Medulla oblongata (tissue), 1 donor: ENCODE measurements around the gene S100A16.
"Not testable (repeated sequence)": the region's sequence is repeated elsewhere in the genome, so short reads cannot be mapped to it uniquely, and the experiment has no call there.

Experiments used
- DNase-seq: peaks from one replicate; pipeline ENCODE4 v3.0.0-alpha.2; 2015; ENCODE audit errors: extremely low spot score

Gene S100A16

DNA sequence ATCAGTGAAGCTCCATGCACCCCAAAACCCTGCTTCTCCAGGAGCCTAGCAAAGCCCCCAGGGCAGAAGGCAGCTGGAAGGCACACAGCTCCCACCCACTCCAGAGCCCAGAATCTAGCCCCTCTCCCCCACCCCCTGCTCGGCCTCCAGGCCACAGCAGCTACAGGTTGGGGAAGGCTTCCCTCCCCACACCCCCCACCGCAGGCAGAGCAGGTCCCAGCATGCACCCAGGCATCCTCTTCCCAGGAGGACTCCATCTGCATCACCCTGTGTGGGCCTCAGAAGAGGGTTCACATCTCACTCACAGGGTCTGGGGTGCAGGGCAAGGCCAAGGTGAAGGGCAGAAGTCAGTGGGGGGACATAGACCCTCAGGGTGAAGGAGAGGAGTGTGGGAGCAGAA is 2.5 kb upstream of the S100A16 start:
- DNase-seq, result no peak

GRCh38 chr1:153614906-153615305 is 2.0 kb upstream of the S100A16 start:
- DNase-seq, result no peak

DNA sequence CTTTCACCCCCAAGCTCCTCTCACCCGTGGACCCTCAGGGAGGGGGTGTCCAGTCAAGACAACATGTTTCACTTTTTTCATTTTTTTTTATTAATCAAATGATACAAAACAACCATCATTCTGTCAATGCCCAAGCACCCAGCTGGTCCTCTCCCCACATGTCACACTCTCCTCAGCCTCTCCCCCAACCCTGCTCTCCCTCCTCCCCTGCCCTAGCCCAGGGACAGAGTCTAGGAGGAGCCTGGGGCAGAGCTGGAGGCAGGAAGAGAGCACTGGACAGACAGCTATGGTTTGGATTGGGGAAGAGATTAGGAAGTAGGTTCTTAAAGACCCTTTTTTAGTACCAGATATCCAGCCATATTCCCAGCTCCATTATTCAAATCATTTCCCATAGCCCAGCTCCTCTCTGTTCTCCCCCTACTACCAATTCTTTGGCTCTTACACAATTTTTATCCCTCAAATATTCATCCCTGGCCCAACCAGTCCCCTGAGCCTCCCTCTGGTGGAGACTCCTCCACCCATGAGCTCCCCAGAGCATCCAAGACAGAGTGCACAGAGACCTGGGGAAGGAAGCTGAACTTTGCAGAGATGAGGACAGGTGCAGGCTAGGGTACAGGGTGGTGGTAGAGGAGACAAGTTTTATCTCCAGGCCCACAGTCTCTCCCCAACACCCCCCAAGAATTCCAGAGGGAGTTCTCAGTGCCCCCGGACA is 1.4 kb upstream of the S100A16 start:
- DNase-seq, result no peak

- no peak for DNase-seq
Observed at GRCh38 chr1:153613406-153613805, 469 bp upstream of the S100A16 start.

DNA sequence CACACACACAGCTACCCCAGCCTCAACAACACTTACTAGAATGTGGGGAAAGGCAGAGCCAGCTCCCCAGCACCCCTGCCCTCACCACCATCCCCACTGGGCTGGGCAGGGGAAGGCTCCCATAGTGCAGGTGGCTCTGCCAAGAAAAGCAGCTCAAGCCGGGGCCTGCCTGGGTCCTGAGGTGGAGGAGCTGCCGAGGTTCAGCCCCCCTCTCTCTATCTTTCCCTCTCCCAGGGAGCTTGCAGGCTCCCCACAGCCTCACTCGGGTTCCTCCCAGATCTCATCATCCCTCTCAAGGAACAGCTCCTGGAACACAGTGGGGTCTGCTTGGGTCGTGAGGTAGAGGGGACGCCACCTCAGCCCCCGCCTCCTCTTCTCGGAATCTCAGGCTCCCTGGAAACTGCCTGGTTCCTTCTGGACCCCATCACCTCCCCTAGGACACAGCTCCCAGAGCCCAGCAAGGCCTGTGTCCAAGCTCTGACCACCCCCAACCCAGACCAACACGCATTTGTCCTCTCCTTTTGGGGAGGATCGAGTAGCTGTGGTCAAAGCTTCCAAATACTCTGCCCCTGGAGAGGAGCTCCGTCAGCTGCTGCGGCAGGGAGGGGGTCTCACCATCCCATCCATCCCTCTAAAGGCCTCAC is 704 bp downstream of the S100A16 start:
- DNase-seq, result peak; percentile 23

DNA sequence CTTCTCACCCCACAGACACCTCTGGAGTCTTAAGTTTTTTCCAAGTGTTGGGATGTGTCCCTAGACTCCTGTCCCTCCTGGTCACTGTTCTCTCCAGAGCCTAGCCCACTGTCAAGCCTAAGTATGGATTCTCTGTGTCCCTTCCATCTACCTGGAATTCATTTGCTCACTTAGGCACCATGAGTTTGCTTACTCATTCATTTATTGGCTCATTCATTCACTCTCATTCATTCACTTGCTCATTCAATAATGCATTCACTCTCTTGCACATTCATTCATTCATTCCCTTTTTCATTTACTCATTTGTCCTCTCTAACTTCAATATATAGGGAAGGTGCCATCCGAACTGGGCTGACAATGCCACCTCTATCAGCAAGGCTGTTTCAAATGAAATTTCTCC is 1.6 kb downstream of the S100A16 start:
- DNase-seq, result no peak

DNA sequence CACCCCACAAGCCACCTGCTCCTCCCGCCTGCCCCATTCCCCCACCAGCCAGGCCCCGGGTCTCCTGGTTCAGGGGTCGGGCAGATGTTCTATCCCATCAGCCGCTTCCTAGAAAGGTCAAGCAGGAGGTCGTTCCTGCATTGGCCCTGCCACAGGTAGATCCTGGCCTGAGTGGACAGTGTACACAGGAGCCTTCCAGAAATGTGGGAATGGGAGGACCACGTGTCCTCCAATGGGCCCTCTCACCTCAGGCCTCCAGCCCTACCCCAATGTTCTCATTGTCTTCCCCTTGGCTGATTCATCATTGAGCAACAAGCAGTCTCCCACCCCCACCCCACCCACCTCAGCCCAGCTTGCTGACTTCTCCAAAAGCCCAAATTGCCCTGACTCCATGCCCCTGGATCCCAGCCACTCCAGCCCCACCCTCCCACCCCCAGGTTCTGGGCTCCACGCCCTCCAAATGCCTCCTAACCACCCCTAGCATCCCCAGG is 2.1 kb downstream of the S100A16 start:
- no peak for DNase-seq

DNA sequence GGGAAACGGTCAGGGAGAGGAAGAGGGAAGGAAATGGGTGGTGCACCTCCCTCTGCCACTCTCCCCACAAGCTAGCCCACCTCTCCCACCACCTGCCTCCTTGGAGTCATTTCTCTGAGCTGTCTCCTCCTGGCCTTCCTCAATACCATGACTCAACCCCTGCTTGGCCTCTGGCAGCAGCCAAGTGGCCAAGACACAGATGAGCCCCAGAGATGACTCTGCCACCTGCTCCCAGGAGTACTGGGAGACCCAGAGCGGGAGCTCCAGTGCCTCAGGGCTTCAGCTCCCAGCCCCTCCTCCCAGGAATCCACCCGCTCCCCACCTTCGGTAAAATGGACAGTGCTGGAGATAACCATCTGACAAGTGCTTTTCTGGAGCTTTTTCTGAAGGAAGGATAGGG is 2.6 kb downstream of the S100A16 start:
- no peak for DNase-seq

GRCh38 chr1:153609585-153609907 is 3.4 kb downstream of the S100A16 start:
- DNase-seq, result no peak

- peak; percentile 82 for DNase-seq
Observed at GRCh38 chr1:153608742-153609584, 4.0 kb downstream of the S100A16 start.

DNA sequence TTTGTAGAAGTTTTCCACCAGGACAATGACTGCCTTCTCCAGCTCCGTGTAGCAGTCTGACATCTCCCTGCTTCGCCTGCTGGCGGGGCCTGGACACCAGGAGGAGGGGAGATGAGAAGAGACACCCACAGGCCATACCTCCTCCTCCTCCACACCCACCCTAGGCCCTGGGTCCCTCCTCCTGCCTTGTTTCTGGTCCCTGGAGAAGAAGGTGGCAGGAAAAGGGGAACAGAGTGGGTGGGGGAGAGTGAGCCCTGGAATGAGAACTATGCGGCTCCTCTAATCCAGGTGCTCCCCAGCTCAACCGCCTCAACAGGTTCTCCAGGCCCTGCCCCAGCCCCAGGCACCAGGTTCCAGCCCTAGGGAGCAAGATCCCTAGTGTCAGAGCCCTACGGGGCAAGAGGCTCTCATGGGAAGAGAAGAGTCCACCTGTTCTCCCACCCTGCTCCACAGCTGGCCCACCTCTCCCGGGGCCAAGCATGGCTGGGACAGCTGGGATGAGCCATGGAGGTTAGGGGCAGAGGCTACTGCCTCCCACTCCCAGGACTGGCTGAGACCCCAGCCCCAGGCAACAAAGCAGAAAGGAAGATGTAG is 4.8 kb downstream of the S100A16 start:
- no peak for DNase-seq

- no peak for DNase-seq
Observed at GRCh38 chr1:153607381-153607780, 5.6 kb downstream of the S100A16 start.

GRCh38 chr1:153606194-153606593 is 6.7 kb downstream of the S100A16 start:
- DNase-seq, result no peak

DNA sequence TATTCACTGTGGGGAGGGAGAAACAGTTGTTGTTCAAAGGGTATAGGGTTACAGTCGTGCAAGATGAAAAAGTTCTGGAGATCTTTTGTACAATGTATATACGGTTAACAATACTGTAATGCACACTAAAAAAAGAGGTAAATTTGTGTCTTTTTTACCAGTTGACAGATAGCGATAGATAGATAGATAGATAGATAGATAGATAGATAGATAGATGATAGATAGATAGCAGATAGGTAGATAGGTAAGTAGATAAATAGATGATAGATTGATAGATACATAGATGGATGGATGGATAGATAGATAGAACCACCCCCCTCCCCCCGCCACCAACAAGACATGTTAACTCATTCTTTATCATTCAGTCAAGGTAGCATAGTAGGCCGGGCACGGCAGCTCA is 10.2 kb downstream of the S100A16 start:
- no peak for DNase-seq

- DNase-seq, result no peak
Observed at GRCh38 chr1:153599847-153600246, 13.1 kb downstream of the S100A16 start.

DNA sequence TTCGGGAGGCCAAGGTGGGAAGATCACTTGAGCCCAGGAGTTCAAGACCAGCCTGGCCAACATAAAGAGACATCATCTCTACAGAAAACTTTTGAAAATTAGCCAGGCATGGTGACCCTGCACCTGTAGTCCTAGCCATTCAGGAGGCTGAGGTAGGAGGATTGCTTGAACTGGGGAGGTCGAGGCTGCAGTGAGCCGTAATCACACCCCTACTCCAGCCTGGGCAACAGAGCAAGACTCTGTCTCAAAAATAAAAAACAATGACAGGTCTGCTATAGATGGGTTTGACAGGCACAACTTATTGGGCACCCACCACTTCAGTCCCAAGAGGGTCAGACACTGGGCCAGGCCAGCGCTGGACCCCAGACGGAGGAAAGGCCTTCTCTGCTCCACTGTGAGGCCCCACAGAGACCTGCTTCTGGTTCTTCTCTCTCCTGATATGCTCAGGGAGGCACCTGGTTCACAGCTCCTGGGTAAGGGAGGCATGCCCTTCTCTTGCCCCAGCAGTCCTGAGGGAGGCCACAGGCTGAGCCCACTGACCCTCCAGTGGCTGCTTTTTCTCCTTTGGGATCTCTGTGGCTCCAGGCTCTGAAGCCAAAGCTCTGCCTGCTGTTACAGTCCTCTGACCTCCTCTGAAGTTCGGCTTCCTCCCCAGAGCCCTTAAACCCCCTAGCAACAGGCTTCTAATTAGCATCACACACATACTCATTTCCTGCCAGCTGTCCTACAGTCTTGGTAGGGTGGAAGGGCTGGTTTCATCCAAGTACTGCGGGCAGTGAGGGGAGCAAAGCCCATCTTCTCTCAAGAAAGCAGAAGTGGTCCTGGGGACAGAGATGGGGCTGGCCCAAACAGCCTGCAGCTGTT is 14.4 kb downstream of the S100A16 start:
- DNase-seq, result no peak

- no peak for DNase-seq
Observed at GRCh38 chr1:153597206-153597605, 15.7 kb downstream of the S100A16 start.

GRCh38 chr1:153592748-153593147 is 20.2 kb downstream of the S100A16 start:
- peak; percentile 72 for DNase-seq

DNA sequence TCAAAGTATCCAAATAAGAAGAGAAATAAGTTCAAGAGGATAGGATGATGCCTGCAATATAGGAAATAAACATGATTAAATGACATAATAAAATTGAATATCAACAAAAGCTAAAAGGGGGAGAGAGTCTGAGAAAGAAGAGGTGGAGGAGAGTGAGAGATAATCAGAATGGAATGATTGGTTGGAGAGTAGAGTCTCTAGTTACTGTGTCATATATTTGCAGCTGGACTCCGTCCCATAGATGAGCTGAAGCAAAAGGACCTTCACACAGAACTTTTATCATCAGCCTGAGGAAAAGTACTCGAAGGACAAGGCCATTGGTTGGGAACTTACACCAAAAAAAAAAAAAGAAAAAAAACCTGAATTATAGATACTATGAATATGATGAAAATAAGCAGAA is 24.5 kb downstream of the S100A16 start:
- DNase-seq, result no peak

DNA sequence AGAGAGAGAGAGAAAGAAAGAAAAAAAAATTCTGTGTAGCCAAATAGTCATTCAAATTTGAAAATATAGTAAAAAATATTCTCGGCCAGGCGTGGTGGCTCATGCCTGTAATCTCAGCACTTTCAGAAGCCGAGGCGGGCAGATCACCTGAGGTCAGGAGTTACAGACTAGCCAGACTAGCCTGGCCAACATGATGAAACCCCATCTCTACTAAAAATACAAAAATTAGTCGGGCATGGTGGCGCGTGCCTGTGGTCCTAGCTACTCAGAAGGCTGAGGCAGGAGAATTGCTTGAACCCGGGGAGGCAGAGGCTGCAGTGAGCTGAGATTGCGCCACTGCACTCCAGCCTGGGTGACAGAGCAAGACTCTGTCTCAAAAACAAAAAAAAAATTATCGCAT is 24.9 kb downstream of the S100A16 start:
- not testable (repeated sequence) for DNase-seq

GRCh38 chr1:153587314-153587713 is 25.6 kb downstream of the S100A16 start:
- DNase-seq, result no peak
